HFFc6 (cell line): ENCODE results near the gene SLC23A1. TPM values are rescaled to one million over a fixed set of nuclear protein-coding genes. Genes with fewer than 3 reads are reported as not detected.

ENCODE experiments used
- DNase-seq: peaks from one replicate; pipeline ENCODE4 v3.0.0-alpha.2; 2018
- H3K27ac Mint-ChIP-seq: 2 replicates; pipeline ENCODE4 v1.8.0; 2020; ENCODE audit warnings: mild to moderate bottlenecking, mixed read lengths
- H3K27me3 Mint-ChIP-seq: 2 replicates; pipeline ENCODE4 v1.8.0; 2021; ENCODE audit warnings: mild to moderate bottlenecking, moderate library complexity, mixed read lengths; ENCODE audit not compliant: insufficient read depth
- H3K36me3 Mint-ChIP-seq: 2 replicates; pipeline ENCODE4 v1.8.0; 2021; ENCODE audit warnings: low read depth, mixed read lengths
- H3K4me1 Mint-ChIP-seq: 2 replicates; pipeline ENCODE4 v1.8.0; 2020; ENCODE audit warnings: low read depth, mixed read lengths
- H3K4me3 Mint-ChIP-seq: 2 replicates; pipeline ENCODE4 v1.8.0; 2020; ENCODE audit warnings: mild to moderate bottlenecking, moderate library complexity, mixed read lengths
- H3K9me3 Mint-ChIP-seq: 2 replicates; pipeline ENCODE4 v1.8.0; 2020; ENCODE audit warnings: mild to moderate bottlenecking, mixed read lengths
- total RNA-seq, 6 experiments: library from RNA; stranded (reverse); fragmentation: NEBNext Ultra II Directional; extraction: Animal tissue kit (Norgen Biotek cat#: 25700); gene quantifications; 2 replicates in 1 of 6; 3 replicates in 5 of 6; pipeline ENCODE4 v1.2.3, GENCODE V29; 2021
- TF ChIP-seq, protein P1 (sequence below): fragments of 200-600 bp; sonication (generic); IDR thresholded peaks from 2 replicates; pipeline ENCODE4 v1.5.0; 2021; ENCODE audit warnings: antibody characterized with exemption, mild to moderate bottlenecking

Gene SLC23A1
- total RNA-seq, 6 experiments from 2014 or later: not detected

DNA sequence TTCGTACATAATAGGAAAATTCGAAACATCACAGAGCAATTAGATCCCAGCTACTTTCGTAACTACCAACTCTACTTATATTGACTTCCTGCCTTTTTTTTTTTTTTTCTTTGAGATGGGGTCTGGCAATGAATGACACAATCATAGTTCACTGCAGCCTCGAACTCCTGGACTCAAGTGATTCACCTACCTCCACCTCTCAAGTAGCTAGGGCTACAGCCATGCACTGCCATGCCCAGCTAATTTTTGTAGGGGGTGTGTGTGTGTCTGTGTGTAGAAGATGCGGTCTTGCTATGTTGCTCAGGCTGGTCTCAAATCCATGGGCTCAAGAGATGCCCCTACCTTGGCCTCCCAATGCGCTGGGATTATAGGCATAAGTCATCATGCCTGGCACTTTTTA lies 47.3 kb downstream of the SLC23A1 start:
- Mint-ChIP-seq H3K27ac (peak overlapping the region; percentile 36; the same call in 1 of the 2 replicates), H3K4me1 (peaks cover 21% of the 10 kb centered on the region), H3K4me3 (no peak overlapping the region), H3K36me3 (peaks cover 13% of the 10 kb centered on the region), H3K27me3 (peaks cover 5% of the 10 kb centered on the region), H3K9me3 (no peaks in the 10 kb centered on the region)
- no peak for DNase-seq
- TF ChIP-seq, protein P1, sequence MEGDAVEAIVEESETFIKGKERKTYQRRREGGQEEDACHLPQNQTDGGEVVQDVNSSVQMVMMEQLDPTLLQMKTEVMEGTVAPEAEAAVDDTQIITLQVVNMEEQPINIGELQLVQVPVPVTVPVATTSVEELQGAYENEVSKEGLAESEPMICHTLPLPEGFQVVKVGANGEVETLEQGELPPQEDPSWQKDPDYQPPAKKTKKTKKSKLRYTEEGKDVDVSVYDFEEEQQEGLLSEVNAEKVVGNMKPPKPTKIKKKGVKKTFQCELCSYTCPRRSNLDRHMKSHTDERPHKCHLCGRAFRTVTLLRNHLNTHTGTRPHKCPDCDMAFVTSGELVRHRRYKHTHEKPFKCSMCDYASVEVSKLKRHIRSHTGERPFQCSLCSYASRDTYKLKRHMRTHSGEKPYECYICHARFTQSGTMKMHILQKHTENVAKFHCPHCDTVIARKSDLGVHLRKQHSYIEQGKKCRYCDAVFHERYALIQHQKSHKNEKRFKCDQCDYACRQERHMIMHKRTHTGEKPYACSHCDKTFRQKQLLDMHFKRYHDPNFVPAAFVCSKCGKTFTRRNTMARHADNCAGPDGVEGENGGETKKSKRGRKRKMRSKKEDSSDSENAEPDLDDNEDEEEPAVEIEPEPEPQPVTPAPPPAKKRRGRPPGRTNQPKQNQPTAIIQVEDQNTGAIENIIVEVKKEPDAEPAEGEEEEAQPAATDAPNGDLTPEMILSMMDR: no peak

Other genes with a start within 250 kb of the SLC23A1 start
- 10 to 100 TPM; 64.7 to 84.7 (median 78.7) TPM for gene SIL1, start 184.9 kb downstream of the SLC23A1 start, total RNA-seq
- 100 to 1,000 TPM; 117 to 179 (median 140) TPM for gene MATR3, start 89.6 kb downstream of the SLC23A1 start, total RNA-seq
- gene PAIP2, start 41.4 kb downstream of the SLC23A1 start, total RNA-seq: 10 to 100 TPM; 55.1 to 64.8 (median 59.8) TPM
- under 1 TPM in 2 of 6 experiments, not detected in 4; 0.14 to 0.20 TPM for gene MZB1, start 6.6 kb upstream of the SLC23A1 start, total RNA-seq
- 1 to 10 TPM; 2.8 to 5.3 (median 5.1) TPM for gene PROB1, start 11.8 kb upstream of the SLC23A1 start, total RNA-seq
- gene SPATA24, start 20.8 kb upstream of the SLC23A1 start, total RNA-seq: 1 to 10 TPM; 4.0 to 6.9 (median 5.2) TPM
- 10 to 100 TPM; 14.3 to 19.9 (median 18.2) TPM for gene DNAJC18, start 56.2 kb upstream of the SLC23A1 start, total RNA-seq
- under 1 TPM; 0.28 to 0.91 (median 0.83) TPM for gene ECSCR, start 79.4 kb upstream of the SLC23A1 start, total RNA-seq
- gene SMIM33, start 87.7 kb upstream of the SLC23A1 start, total RNA-seq: not detected
- 10 to 100 TPM; 68.8 to 99.6 (median 87.9) TPM for gene STING1, start 99.5 kb upstream of the SLC23A1 start, total RNA-seq
- gene UBE2D2, start 178.0 kb upstream of the SLC23A1 start, total RNA-seq: 100 to 1,000 TPM; 113 to 144 (median 123) TPM